ENCODE data around the gene F8A1. TPM values are rescaled to one million over a fixed set of nuclear protein-coding genes. Genes with fewer than 3 reads are reported as not detected.
"Not testable (repeated sequence)": the region's sequence is repeated elsewhere in the genome, so short reads cannot be mapped to it uniquely, and the experiment has no call there.

Gene F8A1
- total and polyA plus RNA-seq, 11 donors: 10.2 to 35.7 (median 21.5) TPM

GRCh38 chrX:154914052-154914451 is 27.9 kb downstream of the F8A1 start:
- intact Hi-C loops (cut with DNase I): no loop called here

GRCh38 chrX:154918060-154918483 is 31.9 kb downstream of the F8A1 start:
- peak; percentile 27 to 62 (median 50) for TF ChIP-seq CTCF (IDR thresholded peaks at IDR 0.05)
- no peak for TF ChIP-seq POLR2A (IDR thresholded peaks at IDR 0.05)
- ATAC-seq (peak in 3 of 4 donors; percentile 62 to 73 (median 69)), DNase-seq (peak in 4 of 5 donors; percentile 26 to 54 (median 38))
- Histone ChIP-seq H3K36me3 (no peaks in the 10 kb centered on the region), H3K27ac (no peak overlapping the region), H3K4me1 (no peaks in the 10 kb centered on the region), H3K4me3 (peak overlapping the region in 6 of 12 donors; percentile 10 to 35 (median 29)), H3K27me3 (no peaks in the 10 kb centered on the region), H3K9me3 (peaks cover 0 to 4% (median 0%) of the 10 kb centered on the region in 12 donors)
- intact Hi-C loops (cut with DNase I): no loop called here
- WGBS, 4 donors: 9 to 22% (median 16%) methylated on average over 5 of the region's 5 CpGs

More at GRCh38 chrX:154914052-154914451, 27.9 kb downstream of the F8A1 start:
- Histone ChIP-seq H3K27me3 (no peaks in the 10 kb centered on the region), H3K9me3 (peaks cover 0 to 19% (median 4%) of the 10 kb centered on the region in 12 donors), H3K4me1 (no peaks in the 10 kb centered on the region), H3K36me3 (no peaks in the 10 kb centered on the region), H3K4me3 (no peak overlapping the region), H3K27ac (no peak overlapping the region)
- DNase-seq (no peak), ATAC-seq (no peak)
- TF ChIP-seq POLR2A (IDR thresholded peaks at IDR 0.05) (no peak), CTCF (IDR thresholded peaks at IDR 0.05) (no peak)
- 71 to 94% (median 83%) methylated on average over 2 of the region's 2 CpGs for WGBS, 4 donors

- DNase-seq; H3K27ac ChIP-seq; H3K27me3 ChIP-seq; H3K4me3 ChIP-seq; H3K4me1 ChIP-seq; intact Hi-C loops (cut with DNase I); H3K36me3 ChIP-seq; ATAC-seq; H3K9me3 ChIP-seq: not testable (repeated sequence)
- 79 to 92% (median 86%) methylated on average over 4 to 5 of the region's 5 CpGs for WGBS, 4 donors
Observed at GRCh38 chrX:154924771-154925170, 38.6 kb downstream of the F8A1 start.

MicroRNAs within 50 kb of the gene (microRNA counts, 767-probe panel; counts per million panel counts)
- 0 to 71.6 counts per million in 2 donors for microRNA hsa-miR-1184

Small RNAs within 50 kb of the gene (microRNA-seq; reads per million reads assigned to microRNA genes)
- 0 reads per million in 4 donors for gene MIR1184-1

Other genes with a start within 250 kb of the F8A1 start
- gene CTAG2, start 232.8 kb upstream of the F8A1 start, total RNA-seq: under 1 TPM in 1 of 9 donors, not detected in 8; 0.61 TPM
- gene CTAG2, start 232.8 kb upstream of the F8A1 start, polyA plus RNA-seq: not detected
- 10 to 100 TPM; 11.5 to 29.0 (median 18.6) TPM for gene GAB3, start 135.3 kb upstream of the F8A1 start, total RNA-seq
- gene GAB3, start 135.3 kb upstream of the F8A1 start, polyA plus RNA-seq: 10 to 100 TPM in 1 of 2 donors, 1 to 10 TPM in 1; 7.2 to 12.3 TPM
- 10 to 100 TPM; 12.9 to 31.0 (median 23.6) TPM for gene DKC1, start 123.5 kb upstream of the F8A1 start, total RNA-seq
- gene DKC1, start 123.5 kb upstream of the F8A1 start, polyA plus RNA-seq: 10 to 100 TPM; 13.7 to 31.9 TPM
- 10 to 100 TPM; 17.7 to 73.2 (median 39.1) TPM for gene MPP1, start 80.9 kb upstream of the F8A1 start, total RNA-seq
- gene MPP1, start 80.9 kb upstream of the F8A1 start, polyA plus RNA-seq: 10 to 100 TPM; 18.5 to 20.9 TPM
- gene SMIM9, start 51.7 kb upstream of the F8A1 start, total RNA-seq: under 1 TPM in 2 of 9 donors, not detected in 7; 0.29 to 0.32 TPM
- not detected for gene SMIM9, start 51.7 kb upstream of the F8A1 start, polyA plus RNA-seq
- 10 to 100 TPM; 26.9 to 75.1 (median 44.3) TPM for gene F8, start 136.4 kb downstream of the F8A1 start, total RNA-seq
- gene F8, start 136.4 kb downstream of the F8A1 start, polyA plus RNA-seq: 10 to 100 TPM; 32.6 to 60.2 TPM
- gene FUNDC2, start 140.5 kb downstream of the F8A1 start, total RNA-seq: 100 to 1,000 TPM; 147 to 390 (median 259) TPM
- gene FUNDC2, start 140.5 kb downstream of the F8A1 start, polyA plus RNA-seq: 100 to 1,000 TPM; 445 TPM
- gene CMC4, start 184.8 kb downstream of the F8A1 start, total RNA-seq: 10 to 100 TPM; 14.4 to 74.3 (median 21.0) TPM
- 10 to 100 TPM; 26.1 to 53.0 TPM for gene CMC4, start 184.8 kb downstream of the F8A1 start, polyA plus RNA-seq
- 10 to 100 TPM in 7 of 9 donors, under 1 TPM in 2; 0.24 to 60.0 (median 44.8) TPM for gene MTCP1, start 184.8 kb downstream of the F8A1 start, total RNA-seq
- gene MTCP1, start 184.8 kb downstream of the F8A1 start, polyA plus RNA-seq: 100 to 1,000 TPM in 1 of 2 donors, 10 to 100 TPM in 1; 13.8 to 185 TPM
- 10 to 100 TPM in 8 of 9 donors, 1 to 10 TPM in 1; 7.9 to 18.7 (median 16.6) TPM for gene BRCC3, start 185.2 kb downstream of the F8A1 start, total RNA-seq
- 10 to 100 TPM in 1 of 2 donors, 1 to 10 TPM in 1; 3.6 to 15.0 TPM for gene BRCC3, start 185.2 kb downstream of the F8A1 start, polyA plus RNA-seq

Measured in heart left ventricle (tissue), 16 donors.